Measurements from ENCODE around the gene ADCK1.

DNA sequence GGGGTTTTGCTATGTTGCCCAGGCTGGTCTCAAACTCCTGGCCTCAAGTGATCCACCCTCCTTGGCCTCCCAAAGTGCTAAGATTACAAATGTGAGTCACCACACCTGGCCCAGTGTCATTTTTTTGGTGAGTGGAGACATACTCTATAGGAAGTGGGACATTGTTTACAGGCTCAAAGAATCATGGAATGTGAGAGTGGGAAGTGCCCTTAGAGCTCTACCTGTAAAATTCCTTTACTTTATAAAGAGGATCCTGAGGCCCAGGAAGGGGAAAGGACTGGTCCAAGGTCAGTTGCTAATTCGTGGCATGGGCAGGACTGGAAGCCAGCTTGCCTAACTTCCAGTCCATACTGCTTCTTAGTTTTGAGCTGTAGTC, 8.7 kb upstream of the ADCK1 start:
- TF ChIP-seq, protein P1, sequence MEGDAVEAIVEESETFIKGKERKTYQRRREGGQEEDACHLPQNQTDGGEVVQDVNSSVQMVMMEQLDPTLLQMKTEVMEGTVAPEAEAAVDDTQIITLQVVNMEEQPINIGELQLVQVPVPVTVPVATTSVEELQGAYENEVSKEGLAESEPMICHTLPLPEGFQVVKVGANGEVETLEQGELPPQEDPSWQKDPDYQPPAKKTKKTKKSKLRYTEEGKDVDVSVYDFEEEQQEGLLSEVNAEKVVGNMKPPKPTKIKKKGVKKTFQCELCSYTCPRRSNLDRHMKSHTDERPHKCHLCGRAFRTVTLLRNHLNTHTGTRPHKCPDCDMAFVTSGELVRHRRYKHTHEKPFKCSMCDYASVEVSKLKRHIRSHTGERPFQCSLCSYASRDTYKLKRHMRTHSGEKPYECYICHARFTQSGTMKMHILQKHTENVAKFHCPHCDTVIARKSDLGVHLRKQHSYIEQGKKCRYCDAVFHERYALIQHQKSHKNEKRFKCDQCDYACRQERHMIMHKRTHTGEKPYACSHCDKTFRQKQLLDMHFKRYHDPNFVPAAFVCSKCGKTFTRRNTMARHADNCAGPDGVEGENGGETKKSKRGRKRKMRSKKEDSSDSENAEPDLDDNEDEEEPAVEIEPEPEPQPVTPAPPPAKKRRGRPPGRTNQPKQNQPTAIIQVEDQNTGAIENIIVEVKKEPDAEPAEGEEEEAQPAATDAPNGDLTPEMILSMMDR (IDR thresholded peaks at IDR 0.05): no peak
- no peak for TF ChIP-seq POLR2A (IDR thresholded peaks at IDR 0.05)
